GM23338 (cell line): ENCODE data around the gene PITPNC1. TPM values are rescaled to one million over a fixed set of nuclear protein-coding genes. Genes with fewer than 3 reads are reported as not detected.
A peak's percentile ranks its signal among the peaks of the same experiment; 100 is the strongest.
"Not testable (repeated sequence)": the region's sequence is repeated elsewhere in the genome, so short reads cannot be mapped to it uniquely, and the experiment has no call there.

Source experiments
- ATAC-seq: fragments of 200-7000 bp; cut with Tn5 transposase; 3 replicates; pipeline ENCODE4 v1.9.1; 2020
- DNase-seq: peaks from one replicate; pipeline ENCODE4 v3.0.0-alpha.2; 2015; ENCODE audit warnings: low spot score
- H2AFZ ChIP-seq: fragments of 200-600 bp; sonication (generic); 2 replicates; pipeline ENCODE4 v1.8.0; 2016; ENCODE audit warnings: antibody characterized with exemption, mild to moderate bottlenecking, moderate library complexity
- H3F3A ChIP-seq: fragments of 200-600 bp; sonication (generic); replicated peaks from 2 replicates; pipeline ENCODE4 v1.8.0; 2017; ENCODE audit warnings: antibody characterized with exemption, mixed run types, low read depth
- H3K27ac ChIP-seq: fragments of 200-600 bp; sonication (generic); 2 replicates; pipeline ENCODE4 v1.6.1; 2016; ENCODE audit warnings: low read depth
- H3K27me3 ChIP-seq: fragments of 200-600 bp; sonication (generic); 2 replicates; pipeline ENCODE4 v1.8.0; 2016; ENCODE audit warnings: mild to moderate bottlenecking, mixed run types, moderate library complexity; ENCODE audit not compliant: insufficient read depth
- H3K36me3 ChIP-seq: fragments of 200-600 bp; sonication (generic); 2 replicates; pipeline ENCODE4 v1.8.0; 2016; ENCODE audit warnings: mild to moderate bottlenecking; ENCODE audit not compliant: insufficient read depth
- H3K4me1 ChIP-seq: fragments of 200-600 bp; sonication (generic); 2 replicates; pipeline ENCODE4 v1.8.0; 2016; ENCODE audit warnings: mild to moderate bottlenecking, moderate library complexity; ENCODE audit not compliant: insufficient read depth
- H3K4me2 ChIP-seq: fragments of 200-600 bp; sonication (generic); 2 replicates; pipeline ENCODE4 v1.7.1; 2017; ENCODE audit warnings: mixed run types
- H3K4me3 ChIP-seq: fragments of 200-600 bp; sonication (generic); 2 replicates; pipeline ENCODE4 v1.6.1; 2016; ENCODE audit warnings: mixed run types
- H3K79me2 ChIP-seq: fragments of 200-600 bp; sonication (generic); replicated peaks from 2 replicates; pipeline ENCODE4 v1.8.0; 2017; ENCODE audit warnings: mild to moderate bottlenecking; ENCODE audit not compliant: insufficient read depth
- H3K9me2 ChIP-seq: fragments of 200-600 bp; sonication (generic); 2 replicates; pipeline ENCODE4 v1.8.0; 2017; ENCODE audit not compliant: insufficient read depth
- H4K20me1 ChIP-seq: fragments of 200-600 bp; sonication (generic); replicated peaks from 2 replicates; pipeline ENCODE4 v1.8.0; 2017; ENCODE audit warnings: mild to moderate bottlenecking; ENCODE audit not compliant: insufficient read depth
- H3K27ac Mint-ChIP-seq: 2 replicates; pipeline ENCODE4 v1.8.0; 2020; ENCODE audit warnings: inconsistent platforms, mild to moderate bottlenecking, moderate library complexity, mixed read lengths
- H3K27me3 Mint-ChIP-seq: 3 replicates; pipeline ENCODE4 v1.8.0; 2022; ENCODE audit warnings: low read depth, mild to moderate bottlenecking, moderate library complexity, mixed read lengths, inconsistent platforms; ENCODE audit not compliant: insufficient read depth, poor library complexity
- H3K36me3 Mint-ChIP-seq: 3 replicates; pipeline ENCODE4 v1.8.0; 2021; ENCODE audit warnings: low read depth, mild to moderate bottlenecking, inconsistent platforms, moderate library complexity, mixed read lengths
- H3K4me1 Mint-ChIP-seq: 3 replicates; pipeline ENCODE4 v1.8.0; 2020; ENCODE audit warnings: mild to moderate bottlenecking, inconsistent platforms, mixed read lengths
- H3K4me3 Mint-ChIP-seq: 3 replicates; pipeline ENCODE4 v1.8.0; 2021; ENCODE audit warnings: moderate library complexity, mild to moderate bottlenecking, inconsistent platforms, mixed read lengths
- H3K9me3 Mint-ChIP-seq: 3 replicates; pipeline ENCODE4 v1.8.0; 2020; ENCODE audit warnings: moderate library complexity, mild to moderate bottlenecking, inconsistent platforms, mixed read lengths
- CREB1 ChIP-seq: fragments of 250-450 bp; sonication (Bioruptor Pico); IDR thresholded peaks from 2 replicates; pipeline ENCODE4 v1.5.0; 2020; ENCODE audit warnings: low read depth, mild to moderate bottlenecking, moderate library complexity
- EZH2 ChIP-seq: fragments of 200-600 bp; sonication (generic); IDR thresholded peaks from one replicate; pipeline ENCODE4 v1.8.0; 2017; ENCODE audit warnings: antibody characterized with exemption, mild to moderate bottlenecking, low read depth; ENCODE audit not compliant: unreplicated experiment
- NANOG ChIP-seq: IDR thresholded peaks from 2 replicates; pipeline ENCODE4 v1.6.1; 2016; ENCODE audit warnings: antibody characterized with exemption, borderline replicate concordance
- POLR2AphosphoS5 ChIP-seq: IDR thresholded peaks from 2 replicates; pipeline ENCODE4 v1.6.1; 2016; ENCODE audit warnings: antibody characterized with exemption, low read depth
- STAT1 ChIP-seq: IDR thresholded peaks from one replicate; pipeline ENCODE4 v1.6.1; 2016; ENCODE audit warnings: antibody characterized with exemption; ENCODE audit not compliant: unreplicated experiment
- ZNF331 ChIP-seq: fragments of 250-450 bp; sonication (Bioruptor Pico); IDR thresholded peaks from 2 replicates; pipeline ENCODE4 v1.5.0; 2020; ENCODE audit warnings: low read depth, mild to moderate bottlenecking, moderate library complexity
- polyA plus RNA-seq: library from polyadenylated mRNA; unstranded; fragments of >200 nt; fragmentation: Nextera tagmentation; extraction: Ambion mirVana; gene quantifications from 2 replicates; pipeline ENCODE4 v1.2.1, GENCODE V29; 2016
- total RNA-seq: library from RNA; depleted of rRNA; stranded (reverse); fragments of >200 nt; shearing (Covaris generic); gene quantifications from 2 replicates; pipeline ENCODE4 v1.2.3, GENCODE V29; 2014
- TF ChIP-seq, protein P1 (sequence below), 2 experiments: fragments of 200-600 bp in 1 of 2; sonication (generic) in 1 of 2; conservative IDR thresholded peaks; 2 replicates each; pipeline versions ENCODE4 v1.5.1 to v1.6.1; 2016 to 2017; ENCODE audit warnings: antibody characterized with exemption in 2 of 2, low read depth in 2 of 2, mild to moderate bottlenecking in 2 of 2, moderate library complexity in 1 of 2
- TF ChIP-seq, protein P2 (sequence below): IDR thresholded peaks from 2 replicates; pipeline ENCODE4 v1.6.1; 2016; ENCODE audit warnings: antibody characterized with exemption

The PITPNC1 gene
- total and polyA plus RNA-seq, 2 experiments from 2014 or later: 23.0 to 32.6 TPM

DNA sequence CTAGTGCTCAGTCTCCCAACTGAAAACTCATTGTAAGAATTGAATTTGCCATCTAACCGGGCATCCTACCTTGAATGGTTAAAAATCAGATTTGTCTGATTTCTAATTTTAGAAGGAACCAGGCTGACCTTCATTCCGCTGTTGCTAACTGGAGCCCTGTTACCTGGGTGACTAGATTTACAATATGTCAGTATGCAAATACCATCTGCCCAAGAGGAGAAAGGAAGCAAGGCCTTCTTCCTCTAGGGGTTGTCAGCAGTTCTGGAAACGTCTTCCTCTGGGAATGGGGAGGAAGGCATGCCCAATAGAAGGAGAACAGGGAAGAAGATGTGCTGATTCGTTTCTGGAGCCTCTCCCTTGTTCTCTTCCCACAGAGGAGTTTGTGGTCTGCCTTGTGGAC is 137.9 kb downstream of the PITPNC1 start:
- peaks cover 11% of the 10 kb centered on the region for H3K36me3 Mint-ChIP-seq
- no peak overlapping the region for H3K4me3 Mint-ChIP-seq
- H3K4me1 Mint-ChIP-seq: peaks cover 37% of the 10 kb centered on the region

DNA sequence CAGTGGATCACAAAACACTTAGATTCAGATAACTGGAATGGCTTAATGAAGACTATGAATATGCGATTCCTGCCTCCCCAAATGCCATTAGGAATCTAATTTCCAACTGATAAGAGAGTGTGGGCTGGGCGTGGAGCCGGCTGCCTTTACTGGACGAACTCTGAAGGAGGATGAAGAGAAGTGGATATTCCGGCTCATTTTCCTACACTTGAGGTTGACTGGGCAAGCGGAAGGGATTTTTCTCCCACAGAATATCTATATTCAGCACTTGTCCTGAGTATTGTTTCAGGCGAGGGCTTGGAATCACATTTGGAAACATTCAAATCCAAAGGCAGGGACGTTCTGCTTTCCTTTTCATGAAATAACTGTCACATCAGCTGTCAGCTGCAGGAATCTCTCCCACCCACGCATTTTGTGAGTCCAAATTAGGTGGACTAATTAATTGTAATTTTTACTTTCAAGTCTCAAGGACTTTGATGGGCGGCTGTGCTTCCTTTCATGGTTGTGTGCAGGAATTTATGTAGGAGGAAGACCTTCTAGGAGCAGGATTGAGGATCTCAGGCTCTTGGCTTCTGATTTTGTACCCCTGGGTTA is 138.5 kb downstream of the PITPNC1 start:
- peaks cover 4% of the 10 kb centered on the region for H3K27me3 Mint-ChIP-seq
- peaks cover 11% of the 10 kb centered on the region for H3K36me3 Mint-ChIP-seq
- ATAC-seq (no peak), DNase-seq (no peak)
- Histone ChIP-seq H2AFZ (no peak overlapping the region), H3K9me2 (no peaks in the 10 kb centered on the region), H3K4me2 (peak overlapping the region; percentile 50; the same call in 1 of the 2 replicates), H3K27me3 (no peaks in the 10 kb centered on the region), H3K36me3 (no peaks in the 10 kb centered on the region), H3K4me1 (peaks cover 24% of the 10 kb centered on the region), H3F3A (peaks cover 1% of the 10 kb centered on the region), H4K20me1 (peaks cover 12% of the 10 kb centered on the region; the same call in 1 of the 2 replicates), H3K27ac (peak overlapping the region; percentile 60; the same call in 1 of the 2 replicates), H3K4me3 (no peak overlapping the region), H3K79me2 (peaks cover 58% of the 10 kb centered on the region)
- TF ChIP-seq ZNF331 (CRISPR knock-in tag) (no peak), STAT1 (no peak), POLR2AphosphoS5 (no peak)
- TF ChIP-seq, protein P1, sequence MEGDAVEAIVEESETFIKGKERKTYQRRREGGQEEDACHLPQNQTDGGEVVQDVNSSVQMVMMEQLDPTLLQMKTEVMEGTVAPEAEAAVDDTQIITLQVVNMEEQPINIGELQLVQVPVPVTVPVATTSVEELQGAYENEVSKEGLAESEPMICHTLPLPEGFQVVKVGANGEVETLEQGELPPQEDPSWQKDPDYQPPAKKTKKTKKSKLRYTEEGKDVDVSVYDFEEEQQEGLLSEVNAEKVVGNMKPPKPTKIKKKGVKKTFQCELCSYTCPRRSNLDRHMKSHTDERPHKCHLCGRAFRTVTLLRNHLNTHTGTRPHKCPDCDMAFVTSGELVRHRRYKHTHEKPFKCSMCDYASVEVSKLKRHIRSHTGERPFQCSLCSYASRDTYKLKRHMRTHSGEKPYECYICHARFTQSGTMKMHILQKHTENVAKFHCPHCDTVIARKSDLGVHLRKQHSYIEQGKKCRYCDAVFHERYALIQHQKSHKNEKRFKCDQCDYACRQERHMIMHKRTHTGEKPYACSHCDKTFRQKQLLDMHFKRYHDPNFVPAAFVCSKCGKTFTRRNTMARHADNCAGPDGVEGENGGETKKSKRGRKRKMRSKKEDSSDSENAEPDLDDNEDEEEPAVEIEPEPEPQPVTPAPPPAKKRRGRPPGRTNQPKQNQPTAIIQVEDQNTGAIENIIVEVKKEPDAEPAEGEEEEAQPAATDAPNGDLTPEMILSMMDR (conservative IDR thresholded peaks at IDR 0.05; ENCODE audit: low read depth in 2 of 2): no peak
- TF ChIP-seq, protein P2, sequence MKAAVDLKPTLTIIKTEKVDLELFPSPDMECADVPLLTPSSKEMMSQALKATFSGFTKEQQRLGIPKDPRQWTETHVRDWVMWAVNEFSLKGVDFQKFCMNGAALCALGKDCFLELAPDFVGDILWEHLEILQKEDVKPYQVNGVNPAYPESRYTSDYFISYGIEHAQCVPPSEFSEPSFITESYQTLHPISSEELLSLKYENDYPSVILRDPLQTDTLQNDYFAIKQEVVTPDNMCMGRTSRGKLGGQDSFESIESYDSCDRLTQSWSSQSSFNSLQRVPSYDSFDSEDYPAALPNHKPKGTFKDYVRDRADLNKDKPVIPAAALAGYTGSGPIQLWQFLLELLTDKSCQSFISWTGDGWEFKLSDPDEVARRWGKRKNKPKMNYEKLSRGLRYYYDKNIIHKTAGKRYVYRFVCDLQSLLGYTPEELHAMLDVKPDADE: no peak
- H3K4me1 Mint-ChIP-seq: peaks cover 43% of the 10 kb centered on the region
- H3K27ac Mint-ChIP-seq: no peak overlapping the region
- peaks cover 7% of the 10 kb centered on the region; the same call in 2 of the 3 replicates for H3K9me3 Mint-ChIP-seq
- no peak overlapping the region for H3K4me3 Mint-ChIP-seq

More for the DNA sequence above, 137.9 kb downstream of the PITPNC1 start:
- H2AFZ ChIP-seq: no peak overlapping the region
- no peaks in the 10 kb centered on the region for H3K9me2 ChIP-seq
- peaks cover 22% of the 10 kb centered on the region for H3K4me1 ChIP-seq
- peak overlapping the region; percentile 60; the same call in 1 of the 2 replicates for H3K27ac ChIP-seq
- H3K27me3 ChIP-seq: no peaks in the 10 kb centered on the region
- peaks cover 60% of the 10 kb centered on the region for H3K79me2 ChIP-seq
- peak; percentile 42 for DNase-seq
- Mint-ChIP-seq H3K27me3 (peaks cover 10% of the 10 kb centered on the region), H3K9me3 (peaks cover 7% of the 10 kb centered on the region; the same call in 2 of the 3 replicates), H3K27ac (no peak overlapping the region)
- ATAC-seq: peak; percentile 45
- TF ChIP-seq POLR2AphosphoS5: no peak
- TF ChIP-seq NANOG: no peak
- TF ChIP-seq CREB1 (CRISPR knock-in tag): no peak
- TF ChIP-seq EZH2: no peak
- H3K4me2 ChIP-seq: peak overlapping the region; percentile 50; the same call in 1 of the 2 replicates
- H4K20me1 ChIP-seq: peaks cover 12% of the 10 kb centered on the region; the same call in 1 of the 2 replicates
- H3F3A ChIP-seq: no peaks in the 10 kb centered on the region; the same call in 1 of the 2 replicates
- H3K4me3 ChIP-seq: no peak overlapping the region
- no peaks in the 10 kb centered on the region for H3K36me3 ChIP-seq

DNA sequence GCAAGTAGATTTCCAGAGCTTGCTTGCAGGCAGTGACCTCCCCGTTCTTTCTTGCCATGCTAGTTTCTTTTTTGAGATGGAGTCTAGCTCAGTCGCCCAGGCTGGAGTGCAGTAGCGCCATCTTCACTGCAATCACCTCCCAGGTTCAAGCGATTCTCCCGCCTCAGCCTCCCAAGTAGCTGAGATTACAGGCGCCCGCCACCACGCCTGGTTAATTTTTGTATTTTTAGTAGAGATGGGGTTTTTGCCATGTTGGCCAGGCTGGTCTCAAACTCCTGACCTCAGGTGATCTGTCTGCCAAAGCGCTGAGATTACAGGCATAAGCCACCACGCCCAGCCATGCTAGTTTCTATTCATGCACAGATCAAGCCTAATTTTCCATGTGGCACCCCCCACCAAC is 139.5 kb downstream of the PITPNC1 start:
- H3K4me1 ChIP-seq: peaks cover 34% of the 10 kb centered on the region
- H4K20me1 ChIP-seq: peaks cover 12% of the 10 kb centered on the region; the same call in 1 of the 2 replicates
- H3K36me3 ChIP-seq, H3K27ac ChIP-seq, DNase-seq, H3K27ac Mint-ChIP-seq, H2AFZ ChIP-seq, H3K27me3 ChIP-seq, H3K27me3 Mint-ChIP-seq, H3K4me3 ChIP-seq, H3K9me2 ChIP-seq, H3K4me2 ChIP-seq, H3K4me3 Mint-ChIP-seq, ATAC-seq, H3K9me3 Mint-ChIP-seq: not testable (repeated sequence)
- peaks cover 58% of the 10 kb centered on the region for H3K79me2 ChIP-seq
- H3F3A ChIP-seq: peaks cover 11% of the 10 kb centered on the region
- Mint-ChIP-seq H3K36me3 (peaks cover 11% of the 10 kb centered on the region), H3K4me1 (peaks cover 50% of the 10 kb centered on the region)
